Prostate gland (tissue), 2 donors: Measurements from ENCODE around the gene ECT2L. TPM values are rescaled to one million over a fixed set of nuclear protein-coding genes. Genes with fewer than 3 reads are reported as not detected.

Source experiments
- DNase-seq: peaks from one replicate; pipeline ENCODE4 v3.0.0-alpha.2; 2019; ENCODE audit warnings: low spot score
- H3K27ac ChIP-seq, 2 donors: fragments of 200-600 bp; sonication (generic); 2 replicates each; pipeline ENCODE4 v1.5.1; 2017 to 2019
- H3K27me3 ChIP-seq: fragments of 200-600 bp; sonication (generic); replicated peaks from 2 replicates; pipeline ENCODE4 v1.5.1; 2019; ENCODE audit not compliant: insufficient read depth
- H3K36me3 ChIP-seq, 2 donors: fragments of 200-600 bp; sonication (generic); 1 replicate in 1 of 2; 2 replicates in 1 of 2; pipeline versions ENCODE4 v1.5.1 to v1.8.1; 2017 to 2019
- H3K4me1 ChIP-seq: fragments of 200-600 bp; sonication (generic); replicated peaks from 2 replicates; pipeline ENCODE4 v1.5.1; 2019
- H3K4me3 ChIP-seq, 2 donors: fragments of 200-600 bp; sonication (generic); 2 replicates each; pipeline ENCODE4 v1.5.1; 2017 to 2019
- H3K9me3 ChIP-seq: fragments of 200-600 bp; sonication (generic); 2 replicates; pipeline ENCODE4 v1.5.1; 2017
- POLR2A ChIP-seq: fragments of 450-650 bp; IDR thresholded peaks from one replicate; pipeline ENCODE4 v1.6.1; 2016; ENCODE audit warnings: antibody characterized with exemption, mild to moderate bottlenecking
- POLR2AphosphoS5 ChIP-seq: sonication (generic); formaldehyde crosslinking; IDR thresholded peaks from one replicate; pipeline ENCODE4 v1.6.1; 2017; ENCODE audit warnings: antibody characterized with exemption
- WGBS: methylation state at CpG from one replicate; pipeline ENCODE4 v1.1.5; 2018; 5-methylcytosine and 5-hydroxymethylcytosine counted together
- intact Hi-C: fragments of 100-400 bp; cut with DNase I; formaldehyde crosslinking; loops from one replicate; pipeline ENCODE4 v1.14.2; 2022
- total RNA-seq, 2 donors: library from RNA; depleted of rRNA; stranded (reverse); fragments of >200 nt; gene quantifications; one replicate each; pipeline ENCODE4 v1.1.0, GENCODE V29; 2016
- TF ChIP-seq, protein P1 (sequence below), 4 experiments: fragments of 200-600 bp in 2 of 4; fragments of 450-650 bp in 2 of 4; sonication (generic) in 2 of 4; IDR thresholded peaks; 1 replicate in 3 of 4; 2 replicates in 1 of 4; pipeline ENCODE4 v1.5.1; 2016 to 2019; ENCODE audit warnings: antibody characterized with exemption in 4 of 4, mild to moderate bottlenecking in 2 of 4, moderate library complexity in 2 of 4

Gene ECT2L
- total RNA-seq, 2 donors from 2014 or later, result 0.41 TPM; not detected in 1

DNA sequence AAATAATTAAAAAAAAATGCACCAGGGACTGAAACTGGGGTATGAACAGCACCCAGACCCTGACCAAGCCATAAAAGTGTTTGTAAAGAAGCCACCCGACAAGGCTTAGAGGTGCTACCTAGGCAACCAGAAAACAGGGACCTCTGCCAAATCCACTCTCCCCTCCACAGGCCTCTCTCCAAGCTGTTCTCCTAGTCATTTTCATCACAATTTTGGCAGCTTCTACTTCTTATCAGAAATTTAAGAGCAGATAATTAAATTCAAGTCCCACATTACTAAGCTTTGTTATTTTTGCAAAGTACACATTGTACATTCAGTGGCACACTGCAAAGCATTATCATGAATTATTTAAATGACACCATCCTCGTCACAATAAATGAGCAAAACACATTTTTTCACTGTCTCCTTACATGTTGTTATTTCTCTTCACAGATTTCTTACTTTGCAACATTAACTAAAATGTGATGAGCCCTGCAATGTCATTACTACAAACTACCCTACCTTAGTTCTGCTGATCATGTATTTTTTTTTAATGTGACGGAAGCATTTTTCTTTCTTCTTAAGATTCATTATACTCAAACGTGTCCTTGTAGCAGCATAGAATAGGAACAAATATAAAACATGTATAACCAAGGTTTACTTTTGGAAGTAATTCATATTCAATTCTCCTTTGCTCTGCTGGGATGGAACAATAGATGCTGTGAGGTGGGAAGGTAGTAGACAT lies 38.1 kb downstream of the ECT2L start:
- Histone ChIP-seq H3K4me3 (no peak overlapping the region), H3K36me3 (no peaks in the 10 kb centered on the region), H3K9me3 (no peaks in the 10 kb centered on the region), H3K27ac (no peak overlapping the region), H3K27me3 (no peaks in the 10 kb centered on the region), H3K4me1 (no peaks in the 10 kb centered on the region)
- TF ChIP-seq, protein P1, sequence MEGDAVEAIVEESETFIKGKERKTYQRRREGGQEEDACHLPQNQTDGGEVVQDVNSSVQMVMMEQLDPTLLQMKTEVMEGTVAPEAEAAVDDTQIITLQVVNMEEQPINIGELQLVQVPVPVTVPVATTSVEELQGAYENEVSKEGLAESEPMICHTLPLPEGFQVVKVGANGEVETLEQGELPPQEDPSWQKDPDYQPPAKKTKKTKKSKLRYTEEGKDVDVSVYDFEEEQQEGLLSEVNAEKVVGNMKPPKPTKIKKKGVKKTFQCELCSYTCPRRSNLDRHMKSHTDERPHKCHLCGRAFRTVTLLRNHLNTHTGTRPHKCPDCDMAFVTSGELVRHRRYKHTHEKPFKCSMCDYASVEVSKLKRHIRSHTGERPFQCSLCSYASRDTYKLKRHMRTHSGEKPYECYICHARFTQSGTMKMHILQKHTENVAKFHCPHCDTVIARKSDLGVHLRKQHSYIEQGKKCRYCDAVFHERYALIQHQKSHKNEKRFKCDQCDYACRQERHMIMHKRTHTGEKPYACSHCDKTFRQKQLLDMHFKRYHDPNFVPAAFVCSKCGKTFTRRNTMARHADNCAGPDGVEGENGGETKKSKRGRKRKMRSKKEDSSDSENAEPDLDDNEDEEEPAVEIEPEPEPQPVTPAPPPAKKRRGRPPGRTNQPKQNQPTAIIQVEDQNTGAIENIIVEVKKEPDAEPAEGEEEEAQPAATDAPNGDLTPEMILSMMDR (IDR thresholded peaks at IDR 0.05), result no peak
- TF ChIP-seq POLR2A, result no peak
- TF ChIP-seq POLR2AphosphoS5, result no peak
- no peak for DNase-seq
- intact Hi-C loops, result no loop called here
- 24% methylated on average over 4 of the region's 4 CpGs for WGBS

DNA sequence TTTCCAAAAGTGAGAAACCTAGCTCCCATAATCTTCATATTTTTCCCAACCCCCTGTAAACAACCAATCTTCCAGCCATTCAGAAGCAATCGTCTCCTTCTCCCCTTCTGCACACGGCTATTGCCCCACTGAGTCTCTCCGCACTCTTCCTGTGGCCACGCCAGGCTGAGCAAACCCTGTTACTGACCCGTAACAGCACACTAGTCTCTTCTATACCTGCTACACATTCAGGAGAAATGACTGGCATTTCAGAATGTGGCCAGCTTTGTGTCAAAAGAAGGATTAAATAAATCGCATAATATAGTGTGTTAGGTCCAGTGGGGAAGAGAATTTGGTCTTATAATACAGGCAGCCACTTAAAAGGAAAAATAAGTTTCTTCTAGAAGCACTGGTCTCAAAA lies 41.4 kb downstream of the ECT2L start:
- H3K36me3 ChIP-seq, result no peaks in the 10 kb centered on the region
- no peaks in the 10 kb centered on the region for H3K27me3 ChIP-seq
- no peaks in the 10 kb centered on the region for H3K4me1 ChIP-seq
- TF ChIP-seq POLR2A, result no peak
- TF ChIP-seq, protein P1 (IDR thresholded peaks at IDR 0.05), result no peak
- TF ChIP-seq POLR2AphosphoS5, result no peak
- DNase-seq, result no peak
- 97% methylated on average over 6 of the region's 6 CpGs for WGBS
- H3K4me3 ChIP-seq, result no peak overlapping the region
- no peaks in the 10 kb centered on the region for H3K9me3 ChIP-seq
- H3K27ac ChIP-seq, result no peak overlapping the region
- intact Hi-C loops, result no loop called here

DNA sequence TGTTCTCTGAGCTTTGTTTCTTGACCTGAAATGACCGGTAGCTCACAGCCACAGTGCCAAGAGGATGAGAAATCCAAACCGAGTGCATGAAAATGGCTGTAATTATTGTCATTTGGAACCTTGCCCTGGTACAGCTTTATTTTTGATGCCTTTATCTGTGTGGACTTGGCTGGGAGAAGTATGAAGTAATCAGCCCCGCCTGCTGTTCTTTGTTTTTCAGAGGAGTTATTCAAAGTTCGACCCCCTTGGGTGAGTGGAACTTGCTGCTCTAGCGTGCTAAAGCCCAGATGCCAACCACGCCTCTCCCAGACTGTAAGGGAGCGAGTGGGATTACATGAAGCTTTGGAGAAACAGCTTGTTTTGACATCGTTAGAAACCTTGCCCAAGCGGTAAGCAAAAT lies 48.3 kb downstream of the ECT2L start:
- no peak overlapping the region for H3K4me3 ChIP-seq
- TF ChIP-seq POLR2A, result no peak
- no peak for TF ChIP-seq POLR2AphosphoS5
- TF ChIP-seq, protein P1 (IDR thresholded peaks at IDR 0.05), result no peak

DNA sequence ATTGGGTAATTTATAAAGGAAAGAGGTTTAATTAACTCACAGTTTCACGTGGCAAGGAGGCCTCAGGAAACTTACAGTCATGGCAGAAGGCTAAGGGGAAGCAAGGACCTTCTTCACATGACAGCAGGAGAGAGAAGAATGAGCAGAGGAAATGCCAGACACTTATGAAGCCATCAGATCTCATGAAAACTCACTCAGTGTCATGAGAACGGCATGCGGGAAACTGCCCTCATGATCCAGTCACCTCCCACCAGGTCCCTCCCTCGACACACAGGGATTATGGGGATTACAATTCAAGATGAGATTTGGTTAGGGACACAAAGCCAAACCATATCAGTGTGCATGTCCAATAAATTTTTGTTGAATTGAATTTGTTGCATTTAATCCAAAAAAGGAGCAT lies 52.0 kb downstream of the ECT2L start:
- Histone ChIP-seq H3K27me3 (no peaks in the 10 kb centered on the region), H3K27ac (no peak overlapping the region), H3K9me3 (no peaks in the 10 kb centered on the region), H3K4me1 (no peaks in the 10 kb centered on the region), H3K4me3 (no peak overlapping the region), H3K36me3 (no peaks in the 10 kb centered on the region)
- WGBS, result 92% methylated on average over 4 of the region's 4 CpGs
- intact Hi-C loops, result no loop called here
- DNase-seq, result no peak
- no peak for TF ChIP-seq POLR2AphosphoS5
- TF ChIP-seq, protein P1 (IDR thresholded peaks at IDR 0.05), result no peak

More for the DNA sequence above, 48.3 kb downstream of the ECT2L start:
- intact Hi-C loops, result no loop called here
- Histone ChIP-seq H3K27ac (no peak overlapping the region), H3K36me3 (no peaks in the 10 kb centered on the region), H3K4me1 (no peaks in the 10 kb centered on the region), H3K9me3 (no peaks in the 10 kb centered on the region), H3K27me3 (no peaks in the 10 kb centered on the region)
- WGBS, result 20% methylated on average over 9 of the region's 9 CpGs
- DNase-seq, result no peak

DNA sequence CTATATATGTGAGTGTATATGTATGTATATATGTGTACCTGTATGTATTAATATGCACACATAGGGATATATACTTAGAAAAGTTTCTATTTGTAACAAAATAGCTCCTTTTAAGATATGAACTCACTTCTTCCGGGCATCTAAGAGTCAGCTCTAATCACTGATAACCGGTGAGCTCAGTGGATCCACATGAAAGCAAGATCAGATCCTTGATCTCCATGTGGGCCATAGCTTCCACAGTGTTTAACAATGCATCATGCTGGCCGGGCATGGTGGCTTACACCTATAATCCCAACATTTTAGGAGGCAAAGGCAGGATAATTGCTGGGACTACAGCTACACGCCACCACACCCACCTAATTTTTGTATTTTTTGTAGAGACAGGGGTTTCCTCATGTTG lies 52.6 kb downstream of the ECT2L start:
- H3K27me3 ChIP-seq, result no peaks in the 10 kb centered on the region
- H3K4me1 ChIP-seq, result no peaks in the 10 kb centered on the region
- 94% methylated on average over 4 of the region's 4 CpGs for WGBS
- intact Hi-C loops, result no loop called here
- no peaks in the 10 kb centered on the region for H3K36me3 ChIP-seq
- no peak for DNase-seq
- H3K27ac ChIP-seq, result no peak overlapping the region
- H3K4me3 ChIP-seq, result no peak overlapping the region
- H3K9me3 ChIP-seq, result no peaks in the 10 kb centered on the region
- TF ChIP-seq, protein P1 (IDR thresholded peaks at IDR 0.05), result no peak
- TF ChIP-seq POLR2AphosphoS5, result no peak
- TF ChIP-seq POLR2A, result no peak
